ENCODE measurements around the gene SPNS3.

- TF ChIP-seq, protein P1, sequence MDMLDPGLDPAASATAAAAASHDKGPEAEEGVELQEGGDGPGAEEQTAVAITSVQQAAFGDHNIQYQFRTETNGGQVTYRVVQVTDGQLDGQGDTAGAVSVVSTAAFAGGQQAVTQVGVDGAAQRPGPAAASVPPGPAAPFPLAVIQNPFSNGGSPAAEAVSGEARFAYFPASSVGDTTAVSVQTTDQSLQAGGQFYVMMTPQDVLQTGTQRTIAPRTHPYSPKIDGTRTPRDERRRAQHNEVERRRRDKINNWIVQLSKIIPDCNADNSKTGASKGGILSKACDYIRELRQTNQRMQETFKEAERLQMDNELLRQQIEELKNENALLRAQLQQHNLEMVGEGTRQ (IDR thresholded peaks at IDR 0.05; ENCODE audit: low read depth, low read length) = no peak
- TF ChIP-seq CTCF (conservative IDR thresholded peaks at IDR 0.05; ENCODE audit: low read depth, low read length) (no peak), CHD1 (IDR thresholded peaks at IDR 0.05; ENCODE audit: low read depth, low read length) (no peak), POLR2A (IDR thresholded peaks at IDR 0.05; ENCODE audit: low read depth, low read length) (no peak), SMC3 (IDR thresholded peaks at IDR 0.05; ENCODE audit: low read depth, low read length) (no peak), CEBPB (IDR thresholded peaks at IDR 0.05; ENCODE audit: low read depth, low read length) (no peak), BHLHE40 (IDR thresholded peaks at IDR 0.05; ENCODE audit: low read depth, low read length) (no peak), MAFK (IDR thresholded peaks at IDR 0.05; ENCODE audit: low read depth, low read length) (no peak), MXI1 (IDR thresholded peaks at IDR 0.05; ENCODE audit: borderline replicate concordance, low read depth, low read length) (no peak), RAD21 (IDR thresholded peaks at IDR 0.05; ENCODE audit: low read length) (no peak), RFX5 (IDR thresholded peaks at IDR 0.05; ENCODE audit: low read depth, low read length) (no peak), NFE2L2 (IDR thresholded peaks at IDR 0.05; ENCODE audit: low read depth, low read length) (no peak), RCOR1 (IDR thresholded peaks at IDR 0.05; ENCODE audit: insufficient replicate concordance, low read length) (no peak)
Measured at GRCh38 chr17:4520894-4521600, 87.3 kb downstream of the SPNS3 start.

All from IMR-90 (cell line).